HEK293T (cell line): ENCODE data around the gene ORAI2.

Experiments
- CTCF ChIA-PET: fragments of 350-600 bp; formaldehyde crosslinking; extraction: SDS; loops from one replicate; lab custom pipeline; 2021; ENCODE audit warnings: antibody characterized with exemption, inconsistent platforms; lab: Yijun Ruan, JAX
- POLR2A ChIA-PET: fragments of 350-600 bp; formaldehyde crosslinking; extraction: SDS; loops from one replicate; lab custom pipeline; 2020; ENCODE audit warnings: antibody characterized with exemption, inconsistent platforms; lab: Yijun Ruan, JAX
- DNase-seq: peaks from one replicate; pipeline ENCODE4 v3.0.0; 2012; ENCODE audit warnings: mixed read lengths; ENCODE audit errors: extremely low spot score
- ARNT ChIP-seq: fragments of 450-650 bp; IDR thresholded peaks from 2 replicates; pipeline ENCODE4 v1.6.1; 2017; ENCODE audit warnings: mild to moderate bottlenecking
- BHLHE40 ChIP-seq: fragments of 450-650 bp; IDR thresholded peaks from 2 replicates; pipeline ENCODE4 v1.6.1; 2016; ENCODE audit warnings: mild to moderate bottlenecking, moderate library complexity, borderline replicate concordance
- CTBP1 ChIP-seq: fragments of 450-650 bp; IDR thresholded peaks from 2 replicates; pipeline ENCODE4 v1.6.1; 2016; ENCODE audit warnings: borderline replicate concordance
- ELF4 ChIP-seq: fragments of 450-650 bp; IDR thresholded peaks from 2 replicates; pipeline ENCODE4 v1.6.1; 2017; ENCODE audit warnings: antibody characterized with exemption
- FOXA1 ChIP-seq: fragments of 450-650 bp; IDR thresholded peaks from 2 replicates; pipeline ENCODE4 v1.6.1; 2016; ENCODE audit warnings: mild to moderate bottlenecking
- FOXK2 ChIP-seq: fragments of 450-650 bp; IDR thresholded peaks from 2 replicates; pipeline ENCODE4 v1.6.1; 2016; ENCODE audit warnings: mild to moderate bottlenecking
- FOXM1 ChIP-seq: fragments of 450-650 bp; IDR thresholded peaks from 2 replicates; pipeline ENCODE4 v1.6.1; 2017; ENCODE audit warnings: mild to moderate bottlenecking, borderline replicate concordance
- HDGF ChIP-seq: fragments of 450-650 bp; IDR thresholded peaks from 2 replicates; pipeline ENCODE4 v1.6.1; 2017; ENCODE audit warnings: antibody characterized with exemption, borderline replicate concordance
- L3MBTL2 ChIP-seq: fragments of 450-650 bp; conservative IDR thresholded peaks from 2 replicates; pipeline ENCODE4 v1.6.1; 2016; ENCODE audit warnings: mild to moderate bottlenecking
- LEF1 ChIP-seq: fragments of 450-650 bp; IDR thresholded peaks from 2 replicates; pipeline ENCODE4 v1.6.1; 2017; ENCODE audit warnings: mild to moderate bottlenecking, borderline replicate concordance
- NFRKB ChIP-seq: fragments of 450-650 bp; IDR thresholded peaks from 2 replicates; pipeline ENCODE4 v1.6.1; 2016; ENCODE audit warnings: mild to moderate bottlenecking, moderate library complexity
- PKNOX1 ChIP-seq: fragments of 450-650 bp; IDR thresholded peaks from 2 replicates; pipeline ENCODE4 v1.6.1; 2016
- SP1 ChIP-seq: fragments of 450-650 bp; IDR thresholded peaks from 2 replicates; pipeline ENCODE4 v1.6.1; 2017
- SUZ12 ChIP-seq: fragments of 450-650 bp; IDR thresholded peaks from 2 replicates; pipeline ENCODE4 v1.6.1; 2016; ENCODE audit warnings: mild to moderate bottlenecking
- TARDBP ChIP-seq: fragments of 450-650 bp; IDR thresholded peaks from 2 replicates; pipeline ENCODE4 v1.6.1; 2016
- ZNF384 ChIP-seq: fragments of 450-650 bp; IDR thresholded peaks from 2 replicates; pipeline ENCODE4 v1.6.1; 2016

ORAI2 gene

GRCh38 chr7:102447311-102447710 is 13.9 kb downstream of the ORAI2 start:
- ChIA-PET CTCF (no interaction called here), POLR2A (no interaction called here)

GRCh38 chr7:102449136-102449535 is 15.8 kb downstream of the ORAI2 start:
- DNase-seq, result no peak
- TF ChIP-seq ARNT, result no peak
- no peak for TF ChIP-seq FOXM1
- no peak for TF ChIP-seq FOXK2
- TF ChIP-seq SUZ12, result no peak
- TF ChIP-seq TARDBP, result no peak
- TF ChIP-seq CTBP1, result no peak
- no peak for TF ChIP-seq LEF1
- TF ChIP-seq PKNOX1, result no peak
- no peak for TF ChIP-seq SP1
- TF ChIP-seq ELF4, result no peak
- TF ChIP-seq L3MBTL2, result no peak
- TF ChIP-seq FOXA1, result no peak
- TF ChIP-seq BHLHE40, result no peak
- TF ChIP-seq NFRKB, result no peak
- no peak for TF ChIP-seq HDGF
- ChIA-PET POLR2A (no interaction called here), CTCF (no interaction called here)

More at GRCh38 chr7:102447311-102447710, 13.9 kb downstream of the ORAI2 start:
- TF ChIP-seq ZNF384 (no peak), SUZ12 (no peak), FOXA1 (no peak), NFRKB (no peak)
- DNase-seq, result no peak

GRCh38 chr7:102450242-102450641 is 16.9 kb downstream of the ORAI2 start:
- POLR2A ChIA-PET, result no interaction called here
- CTCF ChIA-PET, result no interaction called here
- no peak for DNase-seq
- TF ChIP-seq CTBP1 (no peak), TARDBP (no peak), NFRKB (no peak), FOXK2 (no peak), ZNF384 (no peak), ELF4 (no peak), SP1 (no peak), FOXM1 (no peak), HDGF (no peak), FOXA1 (no peak), LEF1 (no peak), ARNT (no peak), BHLHE40 (no peak), PKNOX1 (no peak), L3MBTL2 (no peak), SUZ12 (no peak)

- no peak for DNase-seq
- TF ChIP-seq ZNF384, result no peak
- TF ChIP-seq FOXA1, result no peak
- no peak for TF ChIP-seq FOXK2
- no peak for TF ChIP-seq NFRKB
- no peak for TF ChIP-seq TARDBP
- no peak for TF ChIP-seq ARNT
- TF ChIP-seq BHLHE40, result no peak
- TF ChIP-seq ELF4, result no peak
- TF ChIP-seq CTBP1, result no peak
- no peak for TF ChIP-seq HDGF
- TF ChIP-seq FOXM1, result no peak
- TF ChIP-seq L3MBTL2, result no peak
- TF ChIP-seq PKNOX1, result no peak
- no peak for TF ChIP-seq SUZ12
- TF ChIP-seq LEF1, result no peak
- no peak for TF ChIP-seq SP1
- CTCF ChIA-PET, result no interaction called here
- POLR2A ChIA-PET, result no interaction called here
These were observed 18.1 kb downstream of the ORAI2 start for GRCh38 chr7:102451371-102452054.

GRCh38 chr7:102452451-102452850 is 19.1 kb downstream of the ORAI2 start:
- POLR2A ChIA-PET, result no interaction called here
- CTCF ChIA-PET, result no interaction called here

More at GRCh38 chr7:102452451-102452850, 19.1 kb downstream of the ORAI2 start:
- no peak for DNase-seq
- TF ChIP-seq FOXA1, result no peak
- TF ChIP-seq SUZ12, result no peak
- no peak for TF ChIP-seq CTBP1
- TF ChIP-seq LEF1, result no peak
- TF ChIP-seq L3MBTL2, result no peak
- TF ChIP-seq BHLHE40, result no peak
- TF ChIP-seq HDGF, result no peak
- no peak for TF ChIP-seq PKNOX1
- no peak for TF ChIP-seq ARNT
- no peak for TF ChIP-seq ZNF384
- no peak for TF ChIP-seq TARDBP
- TF ChIP-seq NFRKB, result no peak
- no peak for TF ChIP-seq SP1
- TF ChIP-seq FOXM1, result no peak
- no peak for TF ChIP-seq ELF4
- TF ChIP-seq FOXK2, result no peak
